ACC112 (cell line): ENCODE data around the gene ZNF81.

Experiments
- H2AFZ ChIP-seq: fragments of 200-600 bp; sonication (generic); one replicate; pipeline ENCODE4 v1.6.0; 2017; ENCODE audit warnings: antibody characterized with exemption, low read length; ENCODE audit not compliant: unreplicated experiment
- H3K27ac ChIP-seq: fragments of 200-600 bp; sonication (generic); 2 replicates; pipeline ENCODE4 v1.5.1; 2014; ENCODE audit warnings: low read depth, mild to moderate bottlenecking, antibody characterized with exemption, low read length, moderate library complexity
- H3K27me3 ChIP-seq: fragments of 200-600 bp; sonication (generic); 2 replicates; pipeline ENCODE4 v1.6.1; 2014; ENCODE audit warnings: mild to moderate bottlenecking, antibody characterized with exemption, low read length, moderate library complexity, mixed read lengths; ENCODE audit not compliant: insufficient read depth
- H3K36me3 ChIP-seq: fragments of 200-600 bp; sonication (generic); 2 replicates; pipeline ENCODE4 v1.6.1; 2016; ENCODE audit warnings: mild to moderate bottlenecking, antibody characterized with exemption, low read length, moderate library complexity, mixed read lengths; ENCODE audit not compliant: insufficient read depth
- H3K4me1 ChIP-seq: fragments of 200-600 bp; sonication (generic); one replicate; pipeline ENCODE4 v1.6.1; 2016; ENCODE audit warnings: low read length, mixed read lengths; ENCODE audit not compliant: insufficient read depth, unreplicated experiment, control insufficient read depth
- H3K4me3 ChIP-seq: fragments of 200-600 bp; sonication (generic); 2 replicates; pipeline ENCODE4 v1.5.1; 2014; ENCODE audit warnings: mild to moderate bottlenecking, low read depth, low read length
- H3K79me2 ChIP-seq: fragments of 200-600 bp; sonication (generic); one replicate; pipeline ENCODE4 v1.6.0; 2016; ENCODE audit warnings: low read length; ENCODE audit not compliant: control insufficient read depth, unreplicated experiment, insufficient read depth

The ZNF81 gene

DNA sequence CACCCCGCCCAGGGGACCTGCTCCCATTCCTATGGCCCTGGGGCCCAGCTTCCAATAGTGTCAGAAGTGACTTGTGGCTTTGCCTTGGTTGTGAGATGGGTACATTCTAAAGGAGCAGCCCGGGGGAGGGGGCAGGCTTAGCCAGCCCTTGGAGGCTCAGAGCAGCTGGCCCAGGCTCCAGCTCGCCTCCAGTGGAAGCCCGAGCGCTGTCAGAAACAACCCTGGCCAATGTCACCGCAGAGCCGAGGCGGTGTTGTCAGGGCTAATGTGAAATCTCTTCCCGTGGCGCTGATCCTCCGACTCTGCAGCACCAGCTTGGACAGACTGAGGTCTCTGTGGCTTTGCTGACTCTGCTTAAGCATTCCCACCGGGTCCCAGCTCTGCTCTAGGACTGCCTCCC, 29.2 kb upstream of the ZNF81 start:
- Histone ChIP-seq H3K27me3 (no peaks in the 10 kb centered on the region), H3K4me1 (no peaks in the 10 kb centered on the region), H3K36me3 (no peaks in the 10 kb centered on the region), H2AFZ (no peak overlapping the region), H3K4me3 (no peak overlapping the region), H3K79me2 (no peaks in the 10 kb centered on the region), H3K27ac (no peak overlapping the region)

DNA sequence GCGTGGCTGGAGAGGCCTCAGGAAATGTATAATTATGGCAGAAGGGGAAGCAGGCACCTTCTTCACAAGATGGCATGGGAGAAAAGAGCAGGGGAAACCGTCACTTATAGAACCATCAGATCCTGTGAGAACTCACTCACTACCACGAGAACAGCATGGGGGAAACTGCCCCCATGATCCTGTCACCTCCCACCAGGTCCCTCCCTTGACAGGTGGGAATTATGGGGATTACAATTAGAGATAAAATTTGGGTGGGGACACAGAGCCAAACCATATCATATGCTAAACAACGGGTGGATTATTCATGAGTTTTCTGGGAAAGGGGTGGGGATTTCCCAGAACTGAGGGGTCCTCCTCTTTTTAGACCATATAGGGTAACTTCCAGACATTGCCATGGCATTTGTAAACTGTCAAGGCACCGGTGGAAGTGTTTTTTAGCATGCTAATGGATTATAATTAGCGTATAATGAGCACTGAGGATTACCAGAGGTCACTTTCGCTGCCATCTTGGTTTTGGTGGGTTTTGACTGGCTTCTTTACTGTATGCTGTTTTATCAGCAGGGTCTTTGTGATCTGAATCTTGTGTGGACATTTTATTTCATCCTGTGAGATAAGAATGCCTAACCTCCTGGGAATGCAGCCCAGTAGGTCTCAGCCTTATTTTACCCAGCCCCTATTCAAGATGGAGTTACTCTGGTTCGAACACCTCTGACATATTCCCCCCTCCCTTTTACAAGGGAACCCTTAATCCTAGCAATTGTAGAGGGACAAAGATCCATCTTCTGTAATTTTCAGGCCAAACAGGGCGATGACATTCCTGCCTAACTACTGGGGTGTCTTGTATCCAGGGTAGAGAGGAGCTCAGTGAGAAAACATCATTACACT, 27.6 kb upstream of the ZNF81 start:
- Histone ChIP-seq H3K4me3 (no peak overlapping the region), H3K27ac (no peak overlapping the region), H2AFZ (no peak overlapping the region), H3K36me3 (no peaks in the 10 kb centered on the region), H3K79me2 (no peaks in the 10 kb centered on the region), H3K27me3 (no peaks in the 10 kb centered on the region), H3K4me1 (no peaks in the 10 kb centered on the region)

DNA sequence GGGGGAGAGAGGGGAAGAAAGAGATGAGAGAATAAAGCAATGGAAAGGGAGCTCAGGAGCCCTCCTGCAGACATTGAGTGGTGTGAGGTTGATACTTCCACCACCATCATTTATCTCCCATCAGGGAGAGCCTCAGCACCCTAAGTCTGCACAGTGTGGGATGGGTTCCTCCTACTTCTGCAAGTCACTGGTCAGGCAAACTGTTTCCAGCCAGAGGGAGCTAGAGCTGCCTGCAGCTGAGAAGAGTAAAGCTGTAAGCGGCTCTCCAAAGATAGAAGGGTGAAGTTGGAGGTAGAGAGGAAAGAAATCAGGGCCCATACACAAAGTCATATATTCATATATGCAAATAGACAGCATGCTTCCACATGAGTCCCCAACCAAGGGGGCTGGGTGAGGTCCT, 21.9 kb upstream of the ZNF81 start:
- Histone ChIP-seq H3K4me3 (no peak overlapping the region), H3K4me1 (no peaks in the 10 kb centered on the region), H3K36me3 (no peaks in the 10 kb centered on the region), H3K79me2 (no peaks in the 10 kb centered on the region), H2AFZ (no peak overlapping the region), H3K27me3 (no peaks in the 10 kb centered on the region), H3K27ac (no peak overlapping the region)

- Histone ChIP-seq H3K4me3 (no peak overlapping the region), H3K79me2 (no peaks in the 10 kb centered on the region), H2AFZ (no peak overlapping the region), H3K27ac (no peak overlapping the region), H3K36me3 (no peaks in the 10 kb centered on the region), H3K27me3 (no peaks in the 10 kb centered on the region), H3K4me1 (no peaks in the 10 kb centered on the region)
These were observed 20.5 kb upstream of the ZNF81 start for GRCh38 chrX:47815901-47816845.

GRCh38 chrX:47817421-47817820, 19.3 kb upstream of the ZNF81 start:
- Histone ChIP-seq H2AFZ (no peak overlapping the region), H3K27ac (no peak overlapping the region), H3K4me1 (no peaks in the 10 kb centered on the region), H3K4me3 (no peak overlapping the region), H3K36me3 (no peaks in the 10 kb centered on the region), H3K27me3 (no peaks in the 10 kb centered on the region), H3K79me2 (no peaks in the 10 kb centered on the region)

GRCh38 chrX:47817897-47818296, 18.8 kb upstream of the ZNF81 start:
- Histone ChIP-seq H2AFZ (no peak overlapping the region), H3K36me3 (no peaks in the 10 kb centered on the region), H3K4me1 (no peaks in the 10 kb centered on the region), H3K27ac (no peak overlapping the region), H3K79me2 (no peaks in the 10 kb centered on the region), H3K4me3 (no peak overlapping the region), H3K27me3 (no peaks in the 10 kb centered on the region)

DNA sequence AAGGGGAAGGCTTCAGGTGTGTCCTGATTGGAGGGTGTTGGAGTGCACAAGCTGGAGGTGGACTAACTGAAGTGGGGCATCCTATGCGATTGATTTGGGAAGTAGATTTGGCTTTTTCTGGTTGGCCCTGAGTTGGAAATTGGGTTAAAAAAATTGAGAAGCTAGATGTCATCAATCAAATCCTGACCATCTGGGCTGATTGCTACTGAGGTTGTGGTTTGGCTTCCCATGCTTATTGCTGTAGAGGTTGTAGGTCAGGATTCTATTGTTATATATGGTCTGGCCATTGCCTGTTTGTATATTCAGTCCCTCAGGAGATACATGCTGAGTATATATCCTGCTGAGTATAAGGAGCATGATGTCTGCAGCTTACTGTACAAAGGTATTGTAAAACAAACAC, 7.7 kb upstream of the ZNF81 start:
- Histone ChIP-seq H3K27ac (no peak overlapping the region), H3K4me1 (peaks cover 6% of the 10 kb centered on the region), H2AFZ (no peak overlapping the region), H3K27me3 (no peaks in the 10 kb centered on the region), H3K4me3 (no peak overlapping the region), H3K36me3 (no peaks in the 10 kb centered on the region), H3K79me2 (no peaks in the 10 kb centered on the region)

GRCh38 chrX:47831788-47832187, 4.9 kb upstream of the ZNF81 start:
- no peaks in the 10 kb centered on the region for H3K27me3 ChIP-seq

DNA sequence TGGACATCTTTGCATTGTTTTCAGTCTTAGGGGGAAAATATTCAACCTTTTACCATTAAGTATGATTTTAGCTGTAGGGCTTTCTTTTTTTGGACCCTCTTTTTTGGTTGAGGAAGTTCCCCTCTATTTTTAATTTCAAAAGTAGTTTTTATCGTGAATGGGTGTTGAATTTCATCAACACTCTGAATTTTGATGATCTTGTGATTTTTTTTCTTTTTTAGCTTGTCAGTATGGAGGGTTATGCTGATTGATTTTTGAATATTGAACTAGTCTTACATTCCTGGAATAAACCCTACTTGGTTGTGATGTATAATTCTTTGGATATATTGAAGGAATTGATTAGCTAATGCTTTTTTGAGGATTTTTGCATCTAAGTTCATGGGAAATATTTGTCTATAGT, 1.7 kb downstream of the ZNF81 start:
- peak overlapping the region; percentile 88; the same call in 1 of the 2 replicates for H3K4me3 ChIP-seq
- H3K36me3 ChIP-seq = no peaks in the 10 kb centered on the region
- peaks cover 9% of the 10 kb centered on the region for H3K79me2 ChIP-seq
- no peak overlapping the region for H2AFZ ChIP-seq
- no peaks in the 10 kb centered on the region for H3K27me3 ChIP-seq
- H3K27ac ChIP-seq = no peak overlapping the region
- H3K4me1 ChIP-seq = peaks cover 4% of the 10 kb centered on the region

More at GRCh38 chrX:47831788-47832187, 4.9 kb upstream of the ZNF81 start:
- Histone ChIP-seq H3K4me1 (no peaks in the 10 kb centered on the region), H3K4me3 (no peak overlapping the region), H3K27ac (no peak overlapping the region), H3K79me2 (no peaks in the 10 kb centered on the region), H3K36me3 (no peaks in the 10 kb centered on the region), H2AFZ (no peak overlapping the region)

GRCh38 chrX:47840111-47840510, 3.4 kb downstream of the ZNF81 start:
- H2AFZ ChIP-seq = no peak overlapping the region
- H3K4me1 ChIP-seq = peaks cover 4% of the 10 kb centered on the region
- H3K4me3 ChIP-seq = no peak overlapping the region

More at GRCh38 chrX:47840111-47840510, 3.4 kb downstream of the ZNF81 start:
- peaks cover 9% of the 10 kb centered on the region for H3K79me2 ChIP-seq
- H3K27ac ChIP-seq = no peak overlapping the region
- no peaks in the 10 kb centered on the region for H3K27me3 ChIP-seq
- no peaks in the 10 kb centered on the region for H3K36me3 ChIP-seq
